Right lobe of liver (tissue), 6 donors: Measurements from ENCODE around the gene P4HA2. TPM values are rescaled to one million over a fixed set of nuclear protein-coding genes. Genes with fewer than 3 reads are reported as not detected.
A peak's percentile ranks its signal among the peaks of the same experiment; 100 is the strongest.

Experiments
- ATAC-seq, 4 donors: fragments of 200-7000 bp; cut with Tn5 transposase; one replicate each; pipeline ENCODE4 v1.9.1; 2020; ENCODE audit warnings: mild to moderate bottlenecking in 4 of 4, moderate library complexity in 4 of 4
- DNase-seq, 3 donors: peaks; one replicate each; pipeline ENCODE4 v3.0.0-alpha.2; 2020
- H3K27ac ChIP-seq, 3 donors: fragments of 200-600 bp; one replicate each; pipeline ENCODE4 v1.8.0; 2022
- H3K27me3 ChIP-seq, 2 donors: fragments of 200-600 bp; one replicate each; pipeline ENCODE4 v1.8.0; 2022
- H3K36me3 ChIP-seq, 4 donors: fragments of 200-600 bp; sonication (generic) in 1 of 4; one replicate each; pipeline versions ENCODE4 v1.5.1 to v1.8.0; 2017 to 2022; ENCODE audit warnings: control low read depth in 1 of 4
- H3K4me1 ChIP-seq, 4 donors: fragments of 200-600 bp; sonication (generic) in 1 of 4; one replicate each; pipeline versions ENCODE4 v1.5.1 to v1.8.0; 2017 to 2022; ENCODE audit warnings: control low read depth in 1 of 4
- H3K4me3 ChIP-seq, 3 donors: fragments of 200-600 bp; one replicate each; pipeline ENCODE4 v1.8.0; 2022
- H3K9me3 ChIP-seq, 4 donors: fragments of 200-600 bp; sonication (generic) in 1 of 4; one replicate each; pipeline versions ENCODE4 v1.5.1 to v1.8.0; 2017 to 2022; ENCODE audit warnings: control low read depth in 1 of 4
- CTCF ChIP-seq, 4 donors: fragments of 200-600 bp in 3 of 4; fragments of 450-650 bp in 1 of 4; IDR thresholded peaks; one replicate each; pipeline versions ENCODE4 v1.5.1 to v1.8.0; 2016 to 2022; ENCODE audit warnings: antibody characterized with exemption in 4 of 4, mild to moderate bottlenecking in 2 of 4
- POLR2A ChIP-seq: fragments of 450-650 bp; IDR thresholded peaks from one replicate; pipeline ENCODE4 v1.6.1; 2017; ENCODE audit warnings: antibody characterized with exemption, mild to moderate bottlenecking
- WGBS: methylation state at CpG from one replicate; pipeline ENCODE4 v1.1.6; 2018; ENCODE audit warnings: low coverage, low lambda C conversion rate; ENCODE audit not compliant: insufficient coverage; ENCODE audit errors: missing lambda C conversion rate; 5-methylcytosine and 5-hydroxymethylcytosine counted together
- intact Hi-C, 2 donors: fragments of 100-400 bp; cut with DNase I; formaldehyde crosslinking; loops; one replicate each; pipeline versions ENCODE4 v1.11.2 to v1.14.1; 2022
- total RNA-seq, 6 experiments: library from RNA; depleted of rRNA in 2 of 6; stranded (reverse); fragments of >200 nt in 2 of 6; fragmentation: NEBNext Ultra II Directional in 3 of 6; extraction: Animal tissue kit (Norgen Biotek cat#: 25700) in 3 of 6; gene quantifications; one replicate each; pipeline versions ENCODE4 v1.1.0 to v1.2.4, GENCODE V29; 2016 to 2023
- donor health status: DM: no; HTN: yes; CAD: no.
- donor health status: DM: no; HTN: no; CAD: no.
- donor health status: DM: no; HTN: no; CAD: no.
- donor health status: DM: no; HTN: yes; CAD: no.
- donor health status: DM: no; HTN: yes; CAD: no.

The P4HA2 gene
- total RNA-seq, 6 experiments from 2014 or later: 11.5 to 23.2 (median 16.5) TPM

- peak; percentile 58 to 81 (median 79) for DNase-seq
- peak; percentile 86 to 93 (median 88) for ATAC-seq
- no peak for TF ChIP-seq CTCF (IDR thresholded peaks at IDR 0.05)
- TF ChIP-seq POLR2A: no peak
- no peaks in the 10 kb centered on the region for H3K4me1 ChIP-seq
- no peaks in the 10 kb centered on the region for H3K36me3 ChIP-seq
- WGBS: 73% methylated on average over 7 of the region's 20 CpGs
- H3K27ac ChIP-seq: peak overlapping the region in 1 of 3 donors; percentile 45
- H3K27me3 ChIP-seq: no peaks in the 10 kb centered on the region
- no peaks in the 10 kb centered on the region for H3K9me3 ChIP-seq
- peak overlapping the region; percentile 14 to 59 (median 40) for H3K4me3 ChIP-seq
- intact Hi-C loops: no loop called here
These were observed 46.5 kb downstream of the P4HA2 start for GRCh38 chr5:132181011-132181629.

GRCh38 chr5:132180134-132180745 lies 47.4 kb downstream of the P4HA2 start:
- Histone ChIP-seq H3K27me3 (no peaks in the 10 kb centered on the region), H3K9me3 (no peaks in the 10 kb centered on the region), H3K4me3 (peak overlapping the region in 2 of 3 donors; percentile 40 to 59), H3K27ac (peak overlapping the region in 1 of 3 donors; percentile 45), H3K4me1 (no peaks in the 10 kb centered on the region), H3K36me3 (no peaks in the 10 kb centered on the region)
- 13% methylated on average over 8 of the region's 8 CpGs for WGBS
- no peak for TF ChIP-seq POLR2A
- peak; percentile 50 to 79 (median 65) for TF ChIP-seq CTCF (IDR thresholded peaks at IDR 0.05)
- ATAC-seq: peak; percentile 66 to 86 (median 74)
- DNase-seq: no peak
- intact Hi-C loops: no loop called here

GRCh38 chr5:132179405-132179804 lies 48.2 kb downstream of the P4HA2 start:
- Histone ChIP-seq H3K4me1 (no peaks in the 10 kb centered on the region), H3K9me3 (no peaks in the 10 kb centered on the region), H3K4me3 (no peak overlapping the region), H3K27me3 (no peaks in the 10 kb centered on the region), H3K36me3 (no peaks in the 10 kb centered on the region), H3K27ac (no peak overlapping the region)
- 34% methylated on average over 3 of the region's 3 CpGs for WGBS
- intact Hi-C loops: no loop called here
- TF ChIP-seq CTCF (IDR thresholded peaks at IDR 0.05) (no peak), POLR2A (no peak)
- DNase-seq (no peak), ATAC-seq (no peak)

GRCh38 chr5:132177691-132178149 lies 49.9 kb downstream of the P4HA2 start:
- Histone ChIP-seq H3K4me3 (no peak overlapping the region), H3K9me3 (no peaks in the 10 kb centered on the region), H3K36me3 (no peaks in the 10 kb centered on the region), H3K27me3 (no peaks in the 10 kb centered on the region), H3K27ac (no peak overlapping the region), H3K4me1 (no peaks in the 10 kb centered on the region)
- intact Hi-C loops: no loop called here
- WGBS: 79% methylated on average over 5 of the region's 6 CpGs
- TF ChIP-seq CTCF (IDR thresholded peaks at IDR 0.05): no peak
- TF ChIP-seq POLR2A: no peak
- ATAC-seq (no peak), DNase-seq (no peak)
